Body of pancreas (tissue), 4 donors: Measurements from ENCODE around the gene FAM83C.
A peak's percentile ranks its signal among the peaks of the same experiment; 100 is the strongest.

ENCODE experiments used
- POLR2A ChIP-seq, 3 donors: fragments of 450-650 bp; IDR thresholded peaks; one replicate each; pipeline ENCODE4 v1.6.1; 2016; ENCODE audit warnings: antibody characterized with exemption in 3 of 3, mild to moderate bottlenecking in 2 of 3
- TF ChIP-seq, protein P1 (sequence below), 7 experiments: fragments of 450-650 bp in 4 of 7; fragments of 200-600 bp in 3 of 7; sonication (generic) in 3 of 7; IDR thresholded peaks; one replicate each; pipeline ENCODE4 v1.5.1; 2016 to 2019; ENCODE audit warnings: antibody characterized with exemption in 7 of 7

DNA sequence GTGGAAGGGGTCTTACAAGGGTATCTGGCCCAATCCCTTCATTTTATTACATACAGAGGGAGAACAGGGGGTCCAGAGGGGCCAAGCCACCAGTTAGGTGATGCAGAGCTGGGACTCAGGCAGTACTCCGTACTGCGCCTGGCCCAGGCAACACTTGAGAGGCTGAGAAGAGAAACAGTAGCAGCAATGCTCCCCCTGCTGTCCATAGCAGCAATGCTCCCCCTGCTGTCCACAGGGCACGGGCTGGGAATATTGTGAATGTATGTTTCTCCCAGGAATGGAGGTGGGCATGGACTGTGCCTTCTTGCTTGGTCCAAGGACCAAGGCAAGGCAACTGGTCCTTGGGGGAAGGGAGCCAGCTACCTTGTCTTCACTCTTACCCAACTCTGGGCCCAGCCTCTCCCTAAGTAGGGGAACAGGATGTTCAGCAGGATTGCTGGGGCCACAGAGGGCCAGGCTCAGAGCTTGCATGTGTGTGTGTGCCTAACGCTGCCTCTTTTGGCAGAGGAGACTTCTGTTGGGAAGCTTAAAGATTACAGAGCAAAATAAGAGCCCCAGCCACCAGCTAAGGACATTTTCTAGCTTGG is 14.8 kb upstream of the FAM83C start:
- TF ChIP-seq POLR2A (IDR thresholded peaks at IDR 0.05) = no peak
- TF ChIP-seq, protein P1, sequence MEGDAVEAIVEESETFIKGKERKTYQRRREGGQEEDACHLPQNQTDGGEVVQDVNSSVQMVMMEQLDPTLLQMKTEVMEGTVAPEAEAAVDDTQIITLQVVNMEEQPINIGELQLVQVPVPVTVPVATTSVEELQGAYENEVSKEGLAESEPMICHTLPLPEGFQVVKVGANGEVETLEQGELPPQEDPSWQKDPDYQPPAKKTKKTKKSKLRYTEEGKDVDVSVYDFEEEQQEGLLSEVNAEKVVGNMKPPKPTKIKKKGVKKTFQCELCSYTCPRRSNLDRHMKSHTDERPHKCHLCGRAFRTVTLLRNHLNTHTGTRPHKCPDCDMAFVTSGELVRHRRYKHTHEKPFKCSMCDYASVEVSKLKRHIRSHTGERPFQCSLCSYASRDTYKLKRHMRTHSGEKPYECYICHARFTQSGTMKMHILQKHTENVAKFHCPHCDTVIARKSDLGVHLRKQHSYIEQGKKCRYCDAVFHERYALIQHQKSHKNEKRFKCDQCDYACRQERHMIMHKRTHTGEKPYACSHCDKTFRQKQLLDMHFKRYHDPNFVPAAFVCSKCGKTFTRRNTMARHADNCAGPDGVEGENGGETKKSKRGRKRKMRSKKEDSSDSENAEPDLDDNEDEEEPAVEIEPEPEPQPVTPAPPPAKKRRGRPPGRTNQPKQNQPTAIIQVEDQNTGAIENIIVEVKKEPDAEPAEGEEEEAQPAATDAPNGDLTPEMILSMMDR (IDR thresholded peaks at IDR 0.05) = peak; percentile 37 to 67 (median 55)
